GM12873 (cell line): ENCODE results near the gene TBL1X.

ENCODE experiments used
- TF ChIP-seq, protein P1 (sequence below): IDR thresholded peaks from 2 replicates; pipeline ENCODE4 v1.5.1; 2012; ENCODE audit warnings: low read depth, mild to moderate bottlenecking, moderate library complexity, low read length, control low read depth; ENCODE audit not compliant: insufficient read depth; ENCODE audit errors: missing control alignments

TBL1X gene

GRCh38 chrX:9538544-9539045 lies 73.7 kb downstream of the TBL1X start:
- TF ChIP-seq, protein P1, sequence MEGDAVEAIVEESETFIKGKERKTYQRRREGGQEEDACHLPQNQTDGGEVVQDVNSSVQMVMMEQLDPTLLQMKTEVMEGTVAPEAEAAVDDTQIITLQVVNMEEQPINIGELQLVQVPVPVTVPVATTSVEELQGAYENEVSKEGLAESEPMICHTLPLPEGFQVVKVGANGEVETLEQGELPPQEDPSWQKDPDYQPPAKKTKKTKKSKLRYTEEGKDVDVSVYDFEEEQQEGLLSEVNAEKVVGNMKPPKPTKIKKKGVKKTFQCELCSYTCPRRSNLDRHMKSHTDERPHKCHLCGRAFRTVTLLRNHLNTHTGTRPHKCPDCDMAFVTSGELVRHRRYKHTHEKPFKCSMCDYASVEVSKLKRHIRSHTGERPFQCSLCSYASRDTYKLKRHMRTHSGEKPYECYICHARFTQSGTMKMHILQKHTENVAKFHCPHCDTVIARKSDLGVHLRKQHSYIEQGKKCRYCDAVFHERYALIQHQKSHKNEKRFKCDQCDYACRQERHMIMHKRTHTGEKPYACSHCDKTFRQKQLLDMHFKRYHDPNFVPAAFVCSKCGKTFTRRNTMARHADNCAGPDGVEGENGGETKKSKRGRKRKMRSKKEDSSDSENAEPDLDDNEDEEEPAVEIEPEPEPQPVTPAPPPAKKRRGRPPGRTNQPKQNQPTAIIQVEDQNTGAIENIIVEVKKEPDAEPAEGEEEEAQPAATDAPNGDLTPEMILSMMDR: no peak

- TF ChIP-seq, protein P1: no peak
Measured at GRCh38 chrX:9539605-9540387, 74.9 kb downstream of the TBL1X start.

DNA sequence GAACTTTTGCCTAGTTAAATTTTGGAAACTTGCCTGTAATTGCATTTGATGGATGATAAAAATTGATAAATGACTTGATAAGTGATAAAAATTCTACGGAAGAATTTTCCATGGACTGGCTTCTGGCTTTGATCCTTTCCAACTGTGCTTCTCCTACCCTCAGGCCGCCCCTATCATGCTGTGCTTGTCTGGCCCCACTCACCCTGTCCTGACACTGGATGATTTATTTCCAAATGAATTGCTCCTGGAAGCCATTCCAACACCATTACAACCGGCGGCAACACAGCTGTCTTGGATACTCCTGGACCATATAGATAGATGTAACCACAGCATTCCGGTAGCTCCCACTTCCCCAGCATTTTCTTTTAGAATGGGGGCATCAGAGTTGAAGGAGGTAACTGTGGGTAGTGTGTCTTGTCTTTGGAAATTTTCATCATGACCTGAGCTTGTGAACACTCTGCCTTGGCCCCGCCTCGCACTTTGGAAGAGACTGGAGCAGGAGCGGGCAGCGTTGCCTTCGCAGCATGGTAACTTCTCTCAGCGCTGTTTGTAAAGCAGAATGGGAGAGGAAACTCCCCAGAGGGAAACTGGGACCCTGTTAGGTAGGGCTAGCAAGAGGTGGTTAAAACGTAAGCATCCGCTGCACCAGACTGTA lies 77.4 kb downstream of the TBL1X start:
- TF ChIP-seq, protein P1: no peak

GRCh38 chrX:9542761-9543111 lies 77.9 kb downstream of the TBL1X start:
- TF ChIP-seq, protein P1: no peak

DNA sequence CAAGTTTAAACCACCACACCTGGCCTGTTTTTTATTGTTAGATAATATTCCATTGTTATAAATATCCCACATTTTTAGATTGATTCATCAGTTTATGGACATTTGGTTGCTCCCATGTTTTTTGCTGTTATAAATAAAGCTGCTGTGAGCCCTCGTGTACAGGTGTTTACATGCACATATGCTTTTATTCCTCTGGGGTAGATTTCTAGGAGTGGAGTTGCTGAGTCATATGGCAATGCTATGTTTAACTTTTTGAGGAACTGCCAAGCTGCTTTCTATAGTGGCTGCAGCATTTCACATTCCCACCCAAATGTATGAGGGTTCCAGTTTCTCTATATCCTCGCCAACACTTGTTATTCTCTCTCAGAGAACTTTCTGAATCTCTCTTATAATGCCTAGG lies 90.5 kb downstream of the TBL1X start:
- TF ChIP-seq, protein P1: no peak

DNA sequence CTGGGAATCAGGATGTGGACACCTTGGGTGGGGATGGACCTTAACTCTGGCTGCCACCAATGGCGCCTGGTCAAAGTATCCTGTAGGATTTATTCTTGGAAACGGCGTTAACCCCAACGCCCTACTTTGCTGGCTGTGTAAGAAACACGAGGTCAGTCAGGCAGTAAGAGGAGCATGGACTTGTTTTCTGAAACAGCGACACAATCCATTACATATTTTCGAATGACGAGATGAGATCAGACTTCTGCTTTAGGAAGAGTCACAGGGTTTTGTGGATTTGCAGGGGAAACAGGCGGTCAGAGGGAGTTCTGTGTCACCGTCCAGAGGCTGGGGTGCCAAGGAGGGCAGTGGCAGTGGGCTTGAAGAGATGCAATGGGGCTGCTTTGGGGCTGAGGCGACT lies 92.2 kb downstream of the TBL1X start:
- TF ChIP-seq, protein P1: no peak

DNA sequence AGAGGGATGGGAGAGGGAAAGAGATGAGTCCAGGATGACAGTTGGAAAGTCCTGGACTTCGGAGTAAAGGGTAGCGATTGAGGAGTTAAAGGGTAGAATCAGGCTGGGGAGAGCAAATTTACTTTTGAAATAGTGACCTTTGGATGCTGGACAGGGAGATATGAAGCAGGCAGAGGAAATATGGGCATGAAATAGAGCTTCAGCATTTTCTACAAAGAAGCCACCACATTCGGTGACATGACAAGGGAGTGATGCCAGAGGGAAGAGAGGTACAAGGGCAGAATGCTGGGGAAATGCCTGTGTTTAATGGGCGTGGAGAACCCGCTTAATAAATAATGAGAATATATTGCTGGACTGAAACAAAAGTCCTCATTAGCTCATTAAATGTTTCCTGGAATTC lies 92.7 kb downstream of the TBL1X start:
- TF ChIP-seq, protein P1: no peak
